NK-92 (cell line): ENCODE data around the gene LY6G6C.

Source experiments
- DNase-seq: peaks from one replicate; lab custom pipeline; 2025; ENCODE audit not compliant: unreplicated experiment; lab: John Stamatoyannopoulos, UW

Gene LY6G6C

DNA sequence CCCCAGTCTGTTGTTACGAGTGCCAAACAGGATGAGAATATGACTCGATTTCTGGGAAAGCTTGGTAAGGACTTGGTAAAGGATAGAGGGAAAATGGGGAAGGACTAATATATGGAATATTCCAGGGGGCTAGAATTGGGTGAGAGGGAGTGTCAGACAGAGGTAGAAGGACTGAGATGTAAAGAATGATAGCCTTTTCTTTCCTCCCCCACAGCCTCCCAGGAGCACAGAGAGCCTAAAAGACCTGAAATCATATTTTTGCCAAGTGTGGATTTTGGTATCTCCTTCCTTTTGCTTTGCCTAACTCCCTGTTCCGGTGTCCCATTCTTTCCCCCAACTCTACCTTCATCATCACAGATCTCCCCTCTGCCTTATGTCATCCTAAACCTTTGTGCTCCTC is 21.3 kb upstream of the LY6G6C start:
- DNase-seq = no peak

GRCh38 chr6:31741815-31742214 is 20.3 kb upstream of the LY6G6C start:
- DNase-seq = no peak

DNA sequence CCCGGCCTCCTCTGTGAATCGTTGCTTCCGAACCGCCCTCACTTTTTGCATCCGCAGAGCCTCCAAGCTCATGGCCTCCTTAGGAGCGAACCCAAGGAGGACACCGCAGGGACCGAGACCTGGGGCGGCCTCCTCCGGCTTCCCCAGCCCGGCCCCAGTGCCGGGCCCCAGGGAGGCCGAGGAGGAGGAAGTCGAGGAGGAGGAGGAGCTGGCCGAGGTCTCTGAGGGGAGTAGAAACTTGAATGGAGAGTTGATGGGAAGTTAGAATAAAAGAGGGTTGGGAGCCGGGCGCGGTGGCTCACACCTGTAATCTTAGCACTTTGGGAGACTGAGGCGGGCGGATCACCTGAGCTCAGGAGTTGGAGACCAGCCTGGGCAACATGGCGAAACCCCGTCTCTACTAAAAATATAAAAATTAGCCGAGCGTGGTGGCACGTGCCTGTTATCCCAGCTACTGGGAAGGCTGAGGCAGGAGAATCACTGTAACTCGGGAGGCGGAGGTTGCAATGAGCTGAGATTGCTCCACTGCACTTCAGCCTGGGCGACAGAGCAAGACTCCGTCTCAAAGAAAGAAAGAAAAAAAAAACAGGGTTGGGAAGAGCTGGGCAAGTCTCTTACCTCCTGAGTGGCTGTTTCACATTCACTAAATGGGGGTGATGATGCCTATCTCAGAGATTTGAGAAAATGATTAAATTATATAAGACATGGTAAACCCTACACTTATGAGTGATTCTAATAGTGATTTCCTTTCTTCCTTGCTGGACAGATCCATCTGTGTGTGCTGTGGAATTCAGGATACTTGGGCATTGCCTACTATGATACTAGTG is 19.1 kb upstream of the LY6G6C start:
- DNase-seq = no peak

- DNase-seq = peak; percentile 69
These were observed 18.3 kb upstream of the LY6G6C start, which contains the start of gene MSH5 for GRCh38 chr6:31739639-31740396. MSH5 (plus strand) TSS chr6:31740005; CDS start chr6:31740467, 462 bp downstream.

GRCh38 chr6:31737991-31738979 is 16.7 kb upstream of the LY6G6C start:
- no peak for DNase-seq

DNA sequence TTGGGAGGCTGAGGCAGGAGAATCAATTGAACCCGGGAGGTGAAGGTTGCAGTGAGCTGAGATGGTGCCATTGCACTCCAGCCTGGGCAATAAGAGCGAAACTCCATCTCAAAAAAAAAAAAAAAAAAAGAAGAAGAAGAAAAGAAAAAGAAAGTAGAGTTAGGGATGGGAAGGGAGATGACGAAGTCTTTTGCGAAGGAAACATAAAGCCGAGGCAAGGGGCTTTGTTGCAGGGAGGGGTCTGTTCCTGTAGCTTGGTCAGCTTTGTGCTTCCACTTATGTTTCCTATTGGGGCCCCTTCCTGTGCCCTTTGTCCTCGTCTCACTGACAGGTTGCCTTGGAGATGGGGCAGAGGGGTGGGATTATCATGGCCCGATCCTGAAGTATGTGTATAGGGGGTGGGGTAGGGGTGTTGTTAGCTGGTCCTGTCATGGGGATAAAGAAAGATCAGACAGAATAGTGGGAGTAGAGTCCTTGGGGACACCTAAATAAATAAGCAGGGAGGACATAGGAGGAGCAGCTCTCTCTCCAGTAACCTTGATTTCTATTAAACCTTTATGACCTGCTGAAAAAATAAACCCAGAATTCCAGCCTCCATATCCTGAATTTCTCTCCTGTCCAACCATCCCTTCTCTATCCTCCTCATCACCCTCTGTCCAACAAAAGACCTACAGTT is 15.9 kb upstream of the LY6G6C start:
- DNase-seq = no peak

- DNase-seq = no peak
These were observed 15.3 kb upstream of the LY6G6C start for GRCh38 chr6:31736768-31737314.

DNA sequence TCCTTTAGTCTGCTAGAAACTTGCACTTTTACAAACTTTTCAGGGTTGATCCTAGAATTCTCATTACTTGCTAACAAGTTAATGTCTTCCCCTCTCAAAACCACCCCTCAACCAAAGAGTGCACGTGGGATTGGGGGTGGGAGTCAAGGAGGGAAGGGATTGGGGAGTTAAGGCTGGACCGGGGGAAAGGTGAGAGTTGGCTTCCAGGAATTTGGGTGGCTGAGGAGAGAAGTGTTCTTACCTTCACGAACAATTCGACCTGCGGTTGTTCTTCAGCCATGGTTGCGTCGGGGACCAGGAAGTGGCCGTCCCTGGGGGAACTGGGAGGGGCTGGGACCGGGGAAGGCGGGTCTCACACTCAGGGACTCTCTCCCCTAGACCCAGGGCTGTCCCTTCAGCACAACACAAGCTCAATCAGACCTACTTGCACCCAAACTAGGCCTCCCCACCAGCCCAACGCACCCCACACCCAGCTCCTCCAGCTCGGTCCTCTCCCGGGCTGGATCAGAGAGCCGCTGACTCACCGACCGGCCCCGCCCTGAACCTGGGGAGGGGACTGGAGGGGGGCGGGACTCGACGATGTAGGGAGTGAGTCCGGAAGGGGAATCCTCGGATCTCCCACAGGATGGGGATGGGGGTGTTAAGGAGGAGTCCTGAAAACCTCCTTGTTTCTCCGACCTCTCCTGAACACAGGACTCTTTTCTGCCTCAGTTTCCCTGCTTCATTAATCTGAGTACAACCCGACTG is 14.6 kb upstream of the LY6G6C start, which contains the start of gene CLIC1:
CLIC1 (minus strand) TSS at position 510 of the 747 bp plus-strand sequence; CDS start at position 280, 230 bp downstream.
- DNase-seq = no peak

GRCh38 chr6:31734821-31735406 is 13.4 kb upstream of the LY6G6C start:
- no peak for DNase-seq

DNA sequence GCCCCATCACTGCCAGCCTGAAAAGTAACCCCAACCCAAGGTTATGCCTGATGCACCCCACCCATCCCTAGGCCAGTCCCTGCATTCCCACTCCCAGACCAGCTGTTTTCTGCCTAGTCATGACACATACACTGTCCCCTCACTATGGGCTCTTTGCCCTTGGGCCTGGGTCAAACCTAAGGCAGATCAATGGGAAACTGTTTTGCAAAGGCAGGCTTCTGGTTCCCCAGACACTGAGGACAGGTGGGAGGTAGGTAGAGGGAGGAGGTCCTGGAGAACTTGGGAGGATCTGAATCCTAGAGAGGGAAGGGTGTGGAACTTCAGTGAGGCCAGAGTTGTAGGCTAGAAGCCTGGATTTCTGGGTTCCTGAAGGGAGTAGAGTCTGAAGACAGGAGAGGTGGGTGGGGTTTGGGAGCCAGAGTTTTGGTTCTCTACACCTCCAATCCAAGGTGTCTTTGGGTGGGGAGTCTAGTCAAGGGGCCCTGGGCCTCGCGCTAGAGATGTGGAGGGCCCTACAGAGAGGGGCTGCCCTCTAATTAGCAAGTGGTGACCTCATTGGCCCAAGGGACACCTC is 12.8 kb upstream of the LY6G6C start:
- DNase-seq = no peak

DNA sequence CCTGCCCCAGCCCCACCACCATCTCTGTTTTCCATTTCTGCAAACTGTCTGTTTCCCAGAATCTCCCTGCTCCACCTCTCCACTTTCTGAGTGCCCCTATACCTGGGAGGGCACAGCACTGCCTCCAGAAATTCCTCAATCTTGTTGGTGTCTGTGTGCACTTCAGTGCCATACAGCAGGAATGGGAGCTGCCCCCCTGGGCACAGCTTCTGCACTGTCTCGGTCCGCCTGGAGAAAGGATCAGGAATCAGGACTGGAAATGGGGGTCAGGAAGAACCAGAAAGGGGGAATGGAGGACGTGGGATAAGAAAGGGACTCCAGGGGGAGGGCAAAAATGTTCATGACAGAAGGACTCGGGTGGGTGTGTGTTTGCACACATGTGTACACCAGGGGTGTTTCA is 12.2 kb upstream of the LY6G6C start:
- no peak for DNase-seq

DNA sequence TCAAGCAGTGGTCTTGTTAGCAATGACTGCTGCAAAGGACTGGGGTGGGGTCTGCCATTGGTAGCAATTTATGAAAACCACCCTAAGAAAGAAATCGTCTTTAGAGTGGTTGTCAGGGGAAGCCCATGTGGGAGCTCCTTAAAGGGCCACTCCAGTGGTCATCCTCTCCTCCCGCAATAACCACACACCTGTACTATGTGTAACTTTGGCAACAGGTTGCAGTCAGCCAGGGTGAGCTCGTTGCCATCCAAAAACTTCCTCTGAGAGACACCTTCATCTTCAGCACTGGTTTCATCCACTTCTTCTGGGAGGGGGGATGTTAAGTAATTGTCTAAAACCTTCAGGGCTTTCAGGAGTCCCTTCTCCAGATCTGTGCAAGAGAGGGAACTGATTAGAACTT is 10.5 kb upstream of the LY6G6C start:
- no peak for DNase-seq

DNA sequence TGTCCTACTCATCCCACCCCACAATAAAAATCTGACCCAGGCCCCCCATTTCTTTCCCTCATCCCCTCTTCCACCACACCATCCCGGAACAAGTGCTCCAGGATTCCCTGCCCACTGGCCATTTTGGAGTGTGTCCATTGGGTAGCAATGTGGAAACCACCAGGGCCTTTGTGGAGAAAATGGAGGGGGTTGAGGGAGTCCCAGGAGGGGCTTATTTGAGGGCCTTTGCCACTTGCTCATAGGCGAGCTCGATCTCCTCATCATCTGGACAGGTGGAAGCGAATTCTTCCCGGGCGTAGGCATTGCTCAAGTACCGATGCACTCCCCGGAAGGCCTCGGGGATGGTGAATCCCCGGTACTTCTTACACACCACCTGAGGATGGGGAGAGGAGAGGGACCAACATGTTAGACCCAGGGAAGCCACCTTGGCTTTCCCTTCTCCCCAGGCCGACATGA is 9.1 kb upstream of the LY6G6C start:
- DNase-seq = no peak

DNA sequence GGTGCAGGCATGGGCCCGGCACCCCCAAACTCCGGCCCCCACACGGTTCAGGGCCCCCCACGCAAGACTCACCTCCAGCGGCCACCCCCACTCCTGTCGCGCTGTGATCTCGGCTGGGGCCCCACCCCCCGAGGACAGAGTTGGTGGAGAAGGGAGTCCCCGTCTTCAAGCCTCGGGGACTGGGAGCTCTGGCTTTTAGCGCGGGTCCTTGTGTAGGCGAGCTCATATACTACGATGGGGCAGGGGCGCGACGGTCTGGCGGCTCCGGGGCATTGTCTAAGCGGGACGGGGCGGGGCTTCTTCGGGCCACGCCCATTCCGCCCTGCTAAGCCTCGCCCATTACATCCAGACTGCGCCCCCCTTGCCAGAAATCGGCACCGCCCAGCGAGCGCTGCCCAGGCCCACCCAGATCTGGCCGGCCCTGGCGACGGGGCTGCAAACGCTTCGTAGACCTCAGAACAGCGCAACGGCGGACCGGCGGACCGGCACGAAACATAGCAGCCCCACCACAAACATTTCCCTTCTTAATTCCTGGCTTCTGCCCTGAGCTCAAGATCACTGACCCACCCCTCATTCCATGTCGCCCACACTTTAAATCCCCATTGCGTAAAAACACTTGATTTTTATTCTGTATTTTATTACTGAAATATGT is 8.6 kb upstream of the LY6G6C start:
- no peak for DNase-seq

GRCh38 chr6:31729515-31729978 is 8.0 kb upstream of the LY6G6C start:
- DNase-seq = no peak

DNA sequence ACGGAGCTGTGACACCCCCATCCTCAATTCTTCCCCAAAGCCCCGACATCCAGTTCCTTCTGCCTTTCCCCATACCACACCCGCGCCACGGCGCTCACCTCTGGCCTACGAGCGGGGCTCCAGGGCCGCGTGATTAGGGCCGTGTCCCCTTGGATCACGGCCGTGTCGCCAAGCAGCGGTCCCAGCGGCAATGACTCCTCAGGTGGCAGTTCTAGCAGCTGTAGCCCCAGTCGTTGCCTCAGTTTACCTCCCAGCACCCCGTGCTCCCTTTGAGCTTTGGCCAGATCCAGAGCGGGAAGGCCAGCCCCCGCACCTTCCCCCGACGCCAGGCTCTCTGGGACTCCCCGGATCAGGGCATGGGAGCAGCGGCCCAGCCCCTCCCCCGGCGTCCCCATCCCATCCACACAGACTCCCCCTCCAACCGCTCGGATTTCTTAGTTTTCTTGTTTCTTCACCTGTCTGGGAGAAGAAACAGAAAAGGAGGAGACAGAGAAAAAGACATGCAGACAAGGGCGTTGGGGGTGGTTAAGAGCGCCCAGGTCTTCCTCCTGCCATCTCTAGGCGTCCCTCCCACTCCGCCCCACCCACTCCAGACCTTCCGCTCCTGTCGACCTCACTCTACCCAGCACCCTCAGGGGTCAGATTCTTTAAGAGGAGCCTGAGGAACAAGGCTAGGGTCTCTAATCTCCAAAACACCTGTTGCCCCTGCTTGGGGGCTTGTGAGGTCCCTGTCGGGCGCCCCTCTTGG is 7.4 kb upstream of the LY6G6C start, which contains the start of gene DDAH2:
DDAH2 (minus strand) TSS at position 533 of the 748 bp plus-strand sequence; CDS start at position 395, 138 bp downstream.
- DNase-seq = no peak
